Testis (tissue), 3 donors: Measurements from ENCODE around the gene TOPORS. TPM values are rescaled to one million over a fixed set of nuclear protein-coding genes. Genes with fewer than 3 reads are reported as not detected.

Source experiments
- DNase-seq: peaks from one replicate; pipeline ENCODE4 v3.0.0-alpha.2; 2019
- H3K27ac ChIP-seq, 2 donors: fragments of 200-600 bp; sonication (generic); one replicate each; pipeline ENCODE4 v1.5.1; 2019
- H3K27me3 ChIP-seq: fragments of 200-600 bp; sonication (generic); one replicate; pipeline ENCODE4 v1.5.1; 2019
- H3K36me3 ChIP-seq: fragments of 200-600 bp; sonication (generic); one replicate; pipeline ENCODE4 v1.5.1; 2017; ENCODE audit warnings: low read depth; ENCODE audit errors: missing control alignments
- H3K4me1 ChIP-seq: fragments of 200-600 bp; sonication (generic); one replicate; pipeline ENCODE4 v1.5.1; 2019
- H3K4me3 ChIP-seq, 2 donors: fragments of 200-600 bp; sonication (generic); one replicate each; pipeline ENCODE4 v1.5.1; 2017 to 2019
- H3K9me3 ChIP-seq: fragments of 200-600 bp; sonication (generic); one replicate; pipeline ENCODE4 v1.5.1; 2017
- CTCF ChIP-seq, 3 experiments: fragments of 450-650 bp in 2 of 3; fragments of 200-600 bp in 1 of 3; sonication (generic) in 1 of 3; IDR thresholded peaks; one replicate each; pipeline ENCODE4 v1.5.1; 2016 to 2019; ENCODE audit warnings: antibody characterized with exemption in 3 of 3, mild to moderate bottlenecking in 2 of 3, moderate library complexity in 1 of 3
- POLR2A ChIP-seq: fragments of 450-650 bp; IDR thresholded peaks from one replicate; pipeline ENCODE4 v1.6.1; 2017; ENCODE audit warnings: antibody characterized with exemption, mild to moderate bottlenecking, moderate library complexity
- WGBS, 2 donors: methylation state at CpG; one replicate each; pipeline ENCODE4 v1.1.5; 2018; 5-methylcytosine and 5-hydroxymethylcytosine counted together
- intact Hi-C: fragments of 100-400 bp; cut with DNase I; formaldehyde crosslinking; loops from one replicate; pipeline ENCODE4 v1.15.1; 2023; ENCODE audit warnings: low total_unique reads
- polyA plus RNA-seq: library from polyadenylated mRNA; stranded (reverse); fragments of 350-450 nt; fragmentation: Illumina TruSeq; extraction: RNeasy Lipid Tissue Mini Kit (QIAGEN cat#74804); gene quantifications from one replicate; pipeline ENCODE4 v1.2.3, GENCODE V29; 2014; ENCODE audit warnings: low read depth, low replicate concordance; ENCODE audit not compliant: insufficient read depth
- total RNA-seq, 2 donors: library from RNA; depleted of rRNA; stranded (reverse); fragments of >200 nt; gene quantifications; one replicate each; pipeline ENCODE4 v1.2.3, GENCODE V29; 2016

Gene TOPORS
- total and polyA plus RNA-seq, 3 donors from 2014 or later, result 10.8 to 35.9 (median 35.4) TPM

- Histone ChIP-seq H3K4me1 (peaks cover 5% of the 10 kb centered on the region), H3K36me3 (no peaks in the 10 kb centered on the region), H3K9me3 (no peaks in the 10 kb centered on the region), H3K27me3 (no peaks in the 10 kb centered on the region), H3K4me3 (no peak overlapping the region), H3K27ac (peak overlapping the region in 1 of 2 donors; percentile 38)
- TF ChIP-seq CTCF (IDR thresholded peaks at IDR 0.05), result peak; percentile 28 to 39 (median 35)
- TF ChIP-seq POLR2A, result no peak
- DNase-seq, result peak; percentile 38
- 27 to 28% methylated on average over 3 of the region's 3 CpGs for WGBS, 2 donors
- intact Hi-C loops, result loop anchor here (10.0 kb wide), 1 partner anchor 383 kb away; no protein-coding TSS in a partner anchor
Observed at GRCh38 chr9:32581512-32582143, 29.2 kb upstream of the TOPORS start.

GRCh38 chr9:32580631-32581300, 28.4 kb upstream of the TOPORS start:
- no peak for TF ChIP-seq CTCF (IDR thresholded peaks at IDR 0.05)
- no peak for TF ChIP-seq POLR2A
- H3K27me3 ChIP-seq, result no peaks in the 10 kb centered on the region
- no peaks in the 10 kb centered on the region for H3K9me3 ChIP-seq
- DNase-seq, result peak; percentile 56
- H3K4me3 ChIP-seq, result no peak overlapping the region
- peak overlapping the region; percentile 15 to 38 for H3K27ac ChIP-seq
- intact Hi-C loops, result loop anchor here (10.0 kb wide), 1 partner anchor 384 kb away; no protein-coding TSS in a partner anchor
- no peaks in the 10 kb centered on the region for H3K36me3 ChIP-seq
- H3K4me1 ChIP-seq, result peaks cover 5% of the 10 kb centered on the region
- 4% methylated on average over 3 of the region's 3 CpGs for WGBS, 2 donors

- H3K27ac ChIP-seq, result peak overlapping the region in 1 of 2 donors; percentile 15
- TF ChIP-seq CTCF (IDR thresholded peaks at IDR 0.05), result peak; percentile 82 to 91 (median 90)
- TF ChIP-seq POLR2A, result no peak
- no peaks in the 10 kb centered on the region for H3K9me3 ChIP-seq
- H3K27me3 ChIP-seq, result no peaks in the 10 kb centered on the region
- H3K4me3 ChIP-seq, result no peak overlapping the region
- DNase-seq, result peak; percentile 88
- intact Hi-C loops, result loop anchor here (5.0 to 10.0 kb wide), 2 partner anchors 198 to 385 kb away; partner anchors contain the start of gene ACO1
- WGBS, 2 donors, result 20 to 27% methylated on average over 4 of the region's 4 CpGs
- no peaks in the 10 kb centered on the region for H3K36me3 ChIP-seq
- H3K4me1 ChIP-seq, result peaks cover 5% of the 10 kb centered on the region
Observed at GRCh38 chr9:32579706-32580331, 27.4 kb upstream of the TOPORS start.

GRCh38 chr9:32578976-32579375, 26.6 kb upstream of the TOPORS start:
- intact Hi-C loops, result loop anchor here (5.0 kb wide), 1 partner anchor 197 kb away; the partner anchor contains the start of gene ACO1
- TF ChIP-seq POLR2A (no peak), CTCF (IDR thresholded peaks at IDR 0.05) (no peak)
- Histone ChIP-seq H3K36me3 (no peaks in the 10 kb centered on the region), H3K4me1 (peaks cover 5% of the 10 kb centered on the region), H3K4me3 (no peak overlapping the region), H3K9me3 (no peaks in the 10 kb centered on the region), H3K27me3 (no peaks in the 10 kb centered on the region), H3K27ac (no peak overlapping the region)
- no peak for DNase-seq
- 51 to 63% methylated on average over 5 of the region's 5 CpGs for WGBS, 2 donors
